ENCODE measurements around the gene OR8G1. TPM values are rescaled to one million over a fixed set of nuclear protein-coding genes. Genes with fewer than 3 reads are reported as not detected.

OR8G1 gene
- not detected in 2 replicates for total RNA-seq

DNA sequence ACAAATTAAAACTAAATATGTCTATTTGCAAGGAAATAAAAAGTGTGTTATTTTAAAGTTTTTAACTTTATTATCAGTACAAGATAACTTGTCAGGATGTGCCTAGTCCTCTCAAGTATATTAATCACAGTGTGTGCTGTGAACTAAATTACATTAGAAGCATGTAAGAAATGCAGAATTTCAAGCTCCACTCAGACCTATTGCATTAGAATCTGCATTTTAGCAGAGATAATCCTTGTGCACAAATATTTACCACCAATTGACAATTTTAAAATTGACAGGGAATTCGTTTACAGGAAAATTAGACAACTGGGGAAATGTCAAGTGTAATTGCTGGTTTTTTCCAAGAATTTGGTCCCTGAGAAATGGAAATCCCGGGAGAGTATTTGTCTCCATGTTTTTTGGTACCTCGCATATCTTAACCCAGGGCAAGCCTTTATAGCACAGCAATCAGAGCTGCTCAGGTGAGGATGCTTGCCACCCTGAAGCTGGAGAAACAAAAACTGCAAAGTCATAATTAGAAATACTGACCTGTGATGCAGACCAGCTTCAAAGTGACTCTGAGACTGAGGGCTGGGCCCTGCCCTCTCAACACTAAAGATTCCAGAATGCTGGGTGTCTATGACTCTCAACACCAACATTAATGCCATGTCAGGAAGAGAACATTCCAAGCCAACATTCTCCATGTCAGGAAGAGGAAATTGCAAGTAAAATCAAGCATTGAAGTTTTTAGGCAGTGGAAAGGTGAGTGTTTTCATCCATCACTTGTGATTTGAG is at the start of gene OR8G1:
Gene OR8G1 (plus strand): TSS at position 475 of the 777 bp plus-strand sequence. CDS start 8,581 bp downstream, outside the sequence.

GRCh38 chr11:124256076-124256475 is 15.2 kb downstream of the OR8G1 start, which contains the start of gene OR8G5:
OR8G5 (plus strand) TSS chr11:124256376; CDS start chr11:124264932, 8,556 bp downstream.

Other genes with a start within 250 kb of the OR8G1 start
- gene OR10G6, start 245.9 kb upstream of the OR8G1 start, total RNA-seq = not detected in 2 replicates
- gene OR10G4, start 228.1 kb upstream of the OR8G1 start, total RNA-seq = not detected in 2 replicates
- gene OR10G9, start 218.1 kb upstream of the OR8G1 start, total RNA-seq = not detected in 2 replicates
- gene OR10G8, start 214.3 kb upstream of the OR8G1 start, total RNA-seq = not detected in 2 replicates
- gene OR10G7, start 199.8 kb upstream of the OR8G1 start, total RNA-seq = not detected in 2 replicates
- 4.7 and 9.9 TPM in 2 replicates for gene VWA5A, start 125.6 kb upstream of the OR8G1 start, total RNA-seq
- gene OR10D3, start 57.8 kb upstream of the OR8G1 start, total RNA-seq = not detected in 2 replicates
- not detected in 2 replicates for gene OR8G5, start 15.3 kb downstream of the OR8G1 start, total RNA-seq
- not detected in 2 replicates for gene OR8D1, start 72.9 kb downstream of the OR8G1 start, total RNA-seq
- gene OR8D2, start 79.1 kb downstream of the OR8G1 start, total RNA-seq = not detected in 2 replicates
- gene OR8B2, start 143.4 kb downstream of the OR8G1 start, total RNA-seq = not detected in 2 replicates
- gene OR8B3, start 157.9 kb downstream of the OR8G1 start, total RNA-seq = not detected in 2 replicates
- gene OR8B4, start 183.8 kb downstream of the OR8G1 start, total RNA-seq = not detected in 2 replicates
- gene OR8B8, start 204.6 kb downstream of the OR8G1 start, total RNA-seq = not detected in 2 replicates